Umbilical cord (tissue), 2 donors: ENCODE results near the gene OR13C5. TPM values are rescaled to one million over a fixed set of nuclear protein-coding genes. Genes with fewer than 3 reads are reported as not detected.

Source experiments
- DNase-seq: peaks from one replicate; pipeline ENCODE4 v3.0.0-alpha.2; 2015; ENCODE audit warnings: low spot score
- total RNA-seq: library from RNA; depleted of rRNA; stranded (reverse); fragments of >200 nt; gene quantifications from one replicate; pipeline ENCODE4 v1.2.3, GENCODE V29; 2014; ENCODE audit warnings: low replicate concordance; ENCODE audit not compliant: insufficient read depth

The OR13C5 gene
- total RNA-seq, 1 donor from 2014 or later = 10.6 TPM

GRCh38 chr9:104553261-104553660 is 46.0 kb downstream of the OR13C5 start:
- no peak for DNase-seq

Other genes starting within 250 kb of the OR13C5 start
- gene OR13F1, start 95.2 kb downstream of the OR13C5 start, total RNA-seq = not detected
- 5.3 TPM for gene OR13C4, start 72.2 kb downstream of the OR13C5 start, total RNA-seq
- gene OR13C3, start 62.6 kb downstream of the OR13C5 start, total RNA-seq = 6.5 TPM
- not detected for gene OR13C8, start 30.2 kb downstream of the OR13C5 start, total RNA-seq
- 16.4 TPM for gene OR13C2, start 6.2 kb upstream of the OR13C5 start, total RNA-seq
- 3.6 TPM for gene OR13C9, start 18.8 kb upstream of the OR13C5 start, total RNA-seq
- 6.0 TPM for gene OR13D1, start 95.1 kb upstream of the OR13C5 start, total RNA-seq
- gene NIPSNAP3A, start 148.3 kb upstream of the OR13C5 start, total RNA-seq = 62.1 TPM
- 6.5 TPM for gene NIPSNAP3B, start 164.7 kb upstream of the OR13C5 start, total RNA-seq